Gastroesophageal sphincter (tissue), 3 donors: ENCODE data around the gene RIC8B.

Experiments
- CTCF ChIP-seq, 4 experiments: fragments of 200-600 bp in 2 of 4; fragments of 450-650 bp in 2 of 4; sonication (generic) in 1 of 4; IDR thresholded peaks; one replicate each; pipeline ENCODE4 v1.5.1; 2017 to 2019; ENCODE audit warnings: antibody characterized with exemption in 4 of 4, mild to moderate bottlenecking in 2 of 4, moderate library complexity in 2 of 4
- POLR2A ChIP-seq, 2 donors: fragments of 450-650 bp; IDR thresholded peaks; one replicate each; pipeline ENCODE4 v1.6.1; 2017; ENCODE audit warnings: antibody characterized with exemption in 2 of 2, mild to moderate bottlenecking in 2 of 2, moderate library complexity in 1 of 2

- TF ChIP-seq POLR2A (IDR thresholded peaks at IDR 0.05) (no peak), CTCF (IDR thresholded peaks at IDR 0.05) (no peak)
Measured at GRCh38 chr12:106754331-106754730, 20.2 kb upstream of the RIC8B start.
